HG03135 (cell line): ENCODE data around the gene CACNB4.
"Not testable (repeated sequence)": the region's sequence is repeated elsewhere in the genome, so short reads cannot be mapped to it uniquely, and the experiment has no call there.

ENCODE experiments used
- ATAC-seq: cut with Tn5 transposase; IDR thresholded peaks from one replicate; pipeline ENCODE4 v1.9.1; 2021; ENCODE audit warnings: mild to moderate bottlenecking, moderate library complexity; ENCODE audit not compliant: unreplicated experiment

The CACNB4 gene

DNA sequence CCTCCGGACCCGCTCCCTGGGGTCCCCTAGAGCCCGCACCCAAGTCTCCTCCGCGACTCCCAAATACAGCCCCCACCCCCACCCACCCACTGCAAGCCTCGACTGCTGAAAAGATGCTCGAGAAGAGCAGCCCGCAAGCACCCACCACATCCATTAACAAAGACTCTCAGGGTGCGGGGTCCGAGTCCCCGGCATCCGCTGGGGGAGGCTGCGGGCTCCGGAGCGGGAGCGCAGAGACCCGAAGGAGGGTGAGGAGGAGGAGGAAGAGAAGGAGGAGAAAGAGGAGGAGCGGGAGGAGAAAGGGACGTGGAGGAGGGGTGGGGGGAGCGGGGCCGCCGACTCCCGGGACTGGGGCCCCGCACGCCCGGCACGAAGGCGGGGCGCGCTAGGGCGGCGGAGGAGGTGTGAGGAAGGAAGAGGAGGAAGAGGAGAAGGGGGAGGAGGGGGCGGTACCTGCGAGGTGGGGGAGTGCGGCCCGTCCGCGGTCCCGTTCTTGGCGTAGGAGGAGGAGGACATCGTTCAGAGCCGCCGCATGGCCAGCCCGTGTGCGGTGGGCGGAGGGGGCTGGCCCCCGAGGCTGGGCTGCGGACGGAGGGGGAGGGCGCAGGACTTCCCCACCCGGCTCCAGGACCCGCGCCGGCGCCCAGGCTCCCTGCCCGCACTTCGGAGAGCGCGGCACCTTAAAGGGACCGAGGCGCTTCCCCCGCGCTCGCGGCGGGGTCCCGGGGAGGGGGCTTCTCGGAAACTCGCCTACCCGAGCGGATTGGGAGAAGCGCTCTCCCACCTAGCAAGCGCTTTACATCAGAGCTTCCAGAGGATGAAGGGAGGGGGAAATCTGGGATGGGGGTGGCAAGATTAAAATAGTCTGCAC, at the start of gene CACNB4:
CACNB4 (minus strand) TSS at position 549 of the 871 bp plus-strand sequence.
- no peak for ATAC-seq

DNA sequence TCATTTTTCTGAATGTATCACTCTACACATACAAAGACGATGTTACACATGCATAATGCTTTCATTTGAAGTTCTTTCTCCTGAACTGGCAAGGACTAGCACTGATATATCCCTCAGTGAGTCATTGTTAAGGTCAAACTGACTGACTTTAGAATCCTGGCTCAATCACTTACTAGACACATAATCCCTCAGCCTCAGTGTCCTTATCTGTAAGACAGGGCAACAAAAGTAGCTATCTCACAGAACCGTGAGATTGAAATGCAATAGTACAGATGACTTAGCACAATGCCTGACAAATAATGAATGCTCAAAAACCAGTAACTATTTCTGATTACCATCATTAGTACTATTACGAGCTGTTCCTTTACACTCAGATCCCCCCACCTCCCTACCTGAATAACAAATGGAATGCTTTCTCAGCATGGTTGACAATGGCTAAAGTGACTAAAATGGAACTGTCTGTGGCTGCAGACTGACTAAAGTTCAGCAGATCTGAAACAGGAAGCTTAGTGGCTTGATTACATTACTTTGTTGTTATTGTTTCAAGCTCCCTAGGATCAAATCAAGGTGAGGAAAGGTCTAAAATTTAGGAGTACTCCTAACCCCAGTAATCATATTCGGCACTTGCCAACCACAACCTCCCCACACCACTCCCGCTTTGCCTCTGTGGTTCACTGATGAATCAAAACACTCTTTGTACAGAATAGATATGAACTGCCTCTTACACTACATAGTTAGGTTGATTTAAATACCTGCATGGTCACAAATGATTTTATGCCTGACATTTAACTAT, 35.8 kb upstream of the CACNB4 start:
- peak; percentile 62 for ATAC-seq

DNA sequence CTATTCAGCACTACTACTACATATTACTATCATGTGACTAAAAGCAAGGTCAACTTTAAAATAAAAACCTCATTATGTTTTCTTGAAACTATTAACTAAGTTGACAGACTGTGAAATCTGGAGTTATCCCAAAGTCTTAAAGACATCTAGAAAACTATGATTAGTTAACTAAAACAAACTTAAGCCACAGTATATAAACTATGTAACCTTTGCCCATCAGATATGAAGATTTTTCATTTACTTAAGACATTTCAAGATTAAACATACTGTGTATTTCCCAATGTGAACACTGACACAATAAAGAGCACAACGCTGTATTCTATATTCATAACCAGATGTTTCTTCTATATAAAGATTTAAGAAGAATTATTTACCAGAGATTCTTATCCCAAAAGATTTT, 33.5 kb upstream of the CACNB4 start:
- ATAC-seq: no peak

DNA sequence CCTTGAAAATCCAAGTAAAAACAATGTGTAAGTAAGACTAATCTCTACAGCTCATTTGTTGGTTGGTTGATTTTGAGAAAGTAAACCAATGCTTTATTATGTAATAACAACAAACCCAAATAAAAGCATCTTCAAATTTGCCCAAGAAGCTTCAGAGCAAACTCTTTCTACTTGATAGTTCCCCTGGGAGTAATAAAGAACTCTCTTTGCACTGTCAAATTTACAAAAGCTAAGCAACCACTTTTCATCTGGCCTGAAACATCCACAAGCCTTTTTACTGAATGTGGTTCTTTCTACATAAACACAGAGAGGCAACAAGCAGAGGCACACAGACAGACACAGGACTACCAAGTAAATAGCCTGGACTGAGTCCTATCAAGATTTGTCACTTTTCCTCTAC, 28.8 kb upstream of the CACNB4 start:
- ATAC-seq: no peak

DNA sequence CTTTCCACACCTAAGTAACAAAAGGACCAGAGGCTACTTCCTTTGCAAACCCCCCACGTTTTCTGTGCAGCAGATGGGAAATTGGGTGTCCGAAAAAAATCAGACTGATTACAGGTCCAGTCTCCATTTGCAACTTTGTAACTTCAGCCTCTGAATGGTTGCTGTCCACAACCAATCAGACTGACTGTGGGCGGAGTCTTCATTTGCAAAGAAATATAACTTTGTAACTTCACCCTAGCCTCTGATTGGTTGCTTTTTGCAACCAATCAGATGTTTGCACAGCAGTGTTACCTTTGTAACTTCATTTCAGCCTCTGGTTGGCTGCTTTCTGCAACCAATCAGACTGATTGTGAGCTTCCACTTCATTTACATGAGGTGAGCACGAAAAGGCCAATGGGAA, 27.8 kb upstream of the CACNB4 start:
- no peak for ATAC-seq

DNA sequence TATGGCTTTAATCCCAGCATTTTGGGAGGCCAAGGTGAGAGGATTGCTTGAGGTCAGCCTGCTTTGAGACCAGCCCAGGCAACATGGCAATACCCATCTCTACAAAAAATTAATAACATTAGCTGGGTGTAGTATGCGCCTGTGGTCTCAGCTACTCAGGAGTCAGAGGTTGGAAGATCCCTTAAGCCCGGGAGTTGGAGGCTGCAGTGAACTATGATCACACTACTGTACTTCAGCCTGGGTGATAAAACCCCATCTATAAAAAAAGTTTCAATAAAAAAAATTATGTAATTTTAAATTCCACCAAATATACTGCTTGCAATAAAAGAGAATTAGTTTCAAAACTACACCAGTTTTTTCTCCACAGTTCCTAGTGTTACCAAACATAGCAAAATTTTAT, 23.3 kb upstream of the CACNB4 start:
- ATAC-seq: no peak

DNA sequence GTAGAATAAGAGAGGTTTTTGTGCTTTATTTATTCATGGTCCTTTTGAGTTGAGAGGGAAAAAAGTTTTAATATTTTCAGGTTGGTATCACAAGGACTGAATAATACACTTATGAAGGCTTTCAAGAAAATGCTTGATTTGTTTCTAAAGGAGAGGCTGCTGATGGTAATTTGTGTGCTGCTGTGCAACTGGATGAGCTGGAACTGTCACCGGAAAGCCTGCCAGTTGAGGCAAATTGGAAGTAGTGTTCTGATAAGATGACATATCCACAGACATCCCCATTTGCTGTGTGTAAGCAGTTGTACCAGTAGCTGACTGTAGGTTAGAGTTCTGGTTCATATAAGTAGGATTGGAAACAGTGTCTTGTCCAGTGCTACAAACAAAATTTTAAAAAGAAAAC, 21.6 kb upstream of the CACNB4 start:
- no peak for ATAC-seq

DNA sequence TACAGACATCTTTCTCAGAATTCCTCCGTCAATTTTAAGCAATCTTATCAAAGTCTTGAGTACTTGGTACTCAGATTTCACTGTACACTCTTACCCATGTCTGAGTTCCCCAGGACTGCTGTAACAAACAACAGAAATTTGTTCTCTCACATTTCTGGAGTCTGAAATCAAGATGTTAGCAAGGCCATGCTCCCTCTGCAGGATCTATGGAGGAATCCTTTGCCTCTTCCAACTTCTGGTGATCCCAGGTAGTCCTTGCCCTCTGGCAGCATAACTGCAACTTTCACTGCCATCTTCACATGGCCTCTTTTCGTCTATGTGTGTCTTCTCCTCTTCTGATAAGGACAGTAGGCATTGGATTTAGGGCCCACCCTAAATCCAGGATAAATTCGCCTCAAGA, 17.1 kb upstream of the CACNB4 start:
- ATAC-seq: no peak

DNA sequence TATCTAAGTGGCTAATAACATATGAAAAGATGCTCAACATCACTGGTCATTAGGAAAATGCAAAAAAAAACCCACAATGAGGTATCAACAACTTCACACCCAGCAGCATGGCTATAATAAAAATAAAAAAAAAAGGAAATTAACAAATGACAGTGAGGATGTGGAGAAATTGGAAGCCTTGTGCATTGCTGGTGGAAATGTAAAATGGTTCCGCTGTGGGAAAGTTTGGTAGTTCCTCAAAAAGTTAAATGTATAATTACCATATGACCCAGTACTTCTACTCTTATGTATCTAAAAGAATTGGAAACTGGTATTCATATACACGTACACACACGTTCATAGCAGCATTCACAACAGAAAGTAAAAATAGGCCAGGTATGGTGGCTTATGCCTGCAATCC, 15.5 kb upstream of the CACNB4 start:
- no peak for ATAC-seq

DNA sequence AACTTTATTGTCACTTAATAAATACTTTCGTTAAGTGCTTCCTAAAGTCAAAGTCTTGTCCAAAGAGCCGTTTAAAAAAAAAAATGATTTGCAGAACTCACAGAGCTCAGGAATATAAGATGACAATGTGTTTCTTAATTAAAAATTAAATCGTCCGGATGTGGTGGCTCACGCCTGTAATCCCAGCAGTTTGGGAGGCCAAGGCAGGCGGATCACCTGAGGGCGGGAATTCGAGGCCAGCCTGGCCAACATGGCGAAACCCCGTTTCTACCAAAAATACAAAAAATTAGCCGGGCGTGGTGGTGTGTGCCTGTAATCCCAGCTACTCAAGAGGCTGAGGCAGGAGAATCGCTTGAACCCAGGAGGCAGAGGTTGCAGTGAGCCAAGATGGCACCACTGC, 8.3 kb upstream of the CACNB4 start:
- ATAC-seq: not testable (repeated sequence)

DNA sequence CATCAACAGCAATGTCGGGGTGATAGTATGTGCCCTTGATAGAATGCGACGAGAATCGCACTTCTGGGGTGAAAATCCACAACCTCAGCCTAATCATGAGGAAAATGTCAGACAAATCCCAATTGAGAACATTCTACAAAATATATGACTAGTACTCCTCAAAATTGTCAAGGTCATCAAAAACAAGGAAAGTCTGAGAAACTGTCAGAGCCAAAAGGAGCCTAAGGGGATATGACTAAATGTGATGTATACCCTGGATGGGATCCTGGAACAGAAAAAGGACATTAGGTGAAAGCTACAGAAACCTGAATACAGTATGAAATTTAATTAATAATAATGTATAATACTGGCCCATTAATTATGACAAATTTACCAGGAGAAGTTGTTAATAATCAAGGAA, 7.6 kb upstream of the CACNB4 start:
- ATAC-seq: no peak

DNA sequence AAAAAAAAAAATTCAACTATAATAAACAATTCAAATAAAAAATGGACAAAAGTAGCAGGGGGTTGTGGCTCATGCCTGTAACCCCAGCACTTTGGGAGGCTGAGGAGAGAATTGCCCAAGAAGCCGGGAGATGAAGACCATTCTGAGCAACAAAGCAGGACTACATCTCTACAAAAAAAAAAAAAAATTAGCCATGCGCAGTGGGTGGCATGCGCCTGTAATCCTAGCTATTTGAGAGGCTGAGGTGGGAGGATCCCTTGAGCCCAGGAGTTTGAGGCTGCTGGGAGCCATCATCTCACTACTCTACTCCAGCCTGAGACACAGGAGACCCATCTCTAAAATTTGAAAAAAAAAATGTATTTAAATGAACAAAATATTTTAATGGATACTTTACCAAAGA, 4.4 kb upstream of the CACNB4 start:
- ATAC-seq: no peak

DNA sequence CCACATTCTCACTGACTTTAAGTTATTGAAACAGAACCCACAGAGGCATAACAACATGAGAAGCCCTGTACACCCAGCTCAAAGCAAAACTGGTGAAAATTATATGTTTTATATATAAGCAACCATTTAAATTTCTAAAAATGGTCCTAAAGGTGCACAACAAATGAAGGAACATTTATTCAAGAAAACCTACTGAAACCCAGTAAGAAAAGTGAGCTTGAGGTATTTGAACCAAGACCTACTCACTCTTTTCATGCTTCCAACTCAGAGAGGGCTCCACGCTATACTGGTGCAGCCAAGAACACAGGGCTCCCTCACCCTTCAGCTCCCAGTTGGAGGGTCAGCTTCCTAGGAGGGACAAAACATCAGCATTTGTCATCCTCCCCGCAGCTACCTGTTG, 2.1 kb upstream of the CACNB4 start:
- no peak for ATAC-seq

DNA sequence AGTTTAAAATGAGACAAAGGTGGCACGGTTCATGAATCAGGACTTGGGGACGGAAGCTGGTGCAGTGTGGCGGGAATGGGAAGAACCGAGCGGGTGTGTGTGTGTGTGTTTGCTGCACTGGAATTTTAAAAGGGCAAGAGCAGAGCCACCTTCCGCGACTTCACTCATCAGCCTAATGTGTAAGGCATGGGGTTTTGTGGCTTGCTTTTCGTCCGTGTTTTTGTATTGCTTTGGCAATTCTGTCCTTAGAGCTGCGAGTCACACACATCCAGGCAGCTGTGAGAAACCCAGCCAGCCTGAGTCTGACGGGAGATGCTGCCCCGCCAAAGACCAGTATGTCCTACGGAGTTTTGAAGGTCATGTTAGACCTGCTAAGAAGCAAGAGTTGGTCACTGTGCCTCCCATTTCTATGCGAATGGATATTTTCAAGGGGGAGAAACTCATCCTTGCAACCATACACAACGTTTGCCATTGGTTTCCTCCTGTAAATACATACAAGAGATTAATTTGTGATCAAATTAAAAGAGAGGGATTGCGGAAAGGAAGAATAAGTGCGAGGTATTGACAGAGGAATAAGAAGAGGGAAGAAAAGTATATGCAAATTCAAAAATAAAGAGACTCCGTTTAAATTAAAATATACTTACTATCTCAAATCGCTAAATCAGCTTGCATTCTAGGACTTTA, 665 bp upstream of the CACNB4 start:
- ATAC-seq: no peak

DNA sequence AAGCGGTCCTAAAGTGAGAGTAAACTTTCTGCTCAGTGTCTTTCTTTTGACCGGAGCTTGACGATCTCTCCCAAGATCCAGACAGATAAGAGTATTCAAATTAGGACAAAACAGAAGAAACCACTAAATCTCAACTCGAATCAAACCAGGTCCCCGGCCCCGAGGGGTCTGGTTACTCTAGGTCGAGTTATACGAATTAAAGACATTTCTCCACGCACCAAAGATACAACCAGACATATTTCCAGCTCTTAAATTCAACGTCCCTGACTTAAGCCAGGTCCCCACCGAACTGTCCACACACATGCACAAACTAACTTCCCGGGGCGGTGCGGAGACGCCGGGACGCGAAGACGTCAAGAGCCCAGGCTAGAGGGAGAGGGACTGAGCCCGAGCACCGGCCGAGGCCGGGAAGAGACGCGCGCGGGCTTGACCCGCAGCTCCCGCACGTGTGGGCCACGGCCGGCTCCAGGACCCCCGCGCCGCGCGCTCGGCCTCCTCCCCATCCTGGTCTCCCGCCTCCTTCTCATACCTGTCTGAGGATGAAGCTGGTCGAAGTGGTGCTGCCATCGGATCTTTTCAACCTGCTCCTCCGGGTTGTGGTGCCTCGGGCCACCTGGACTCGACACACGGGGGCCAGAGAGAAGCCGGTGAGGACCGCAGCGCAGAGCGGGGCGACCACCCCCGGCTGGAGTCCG, 896 bp downstream of the CACNB4 start:
- ATAC-seq: no peak

DNA sequence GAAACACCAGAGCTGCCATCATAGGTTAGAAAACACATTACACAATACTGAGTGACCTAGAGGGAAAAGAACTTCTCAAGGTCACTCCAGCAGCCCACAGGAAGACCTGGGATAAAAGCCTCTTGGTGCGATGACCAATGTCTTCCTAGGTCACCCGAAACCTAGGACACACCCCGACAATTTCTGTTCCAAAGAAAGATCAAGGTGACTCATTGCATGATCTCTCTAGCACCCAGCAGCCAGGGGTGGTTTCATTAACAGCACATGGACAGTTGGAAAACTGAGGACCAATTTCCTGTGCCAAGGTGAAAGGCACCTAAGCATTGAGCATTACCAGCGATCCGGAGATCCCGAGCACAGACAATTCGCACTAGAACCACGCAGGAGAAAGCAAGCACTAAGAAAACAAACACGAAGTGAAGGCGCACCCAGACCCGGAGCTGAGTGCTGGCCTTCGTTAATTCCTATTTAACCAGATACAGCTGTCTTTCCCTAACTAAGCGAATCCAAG, 1.5 kb downstream of the CACNB4 start:
- no peak for ATAC-seq

DNA sequence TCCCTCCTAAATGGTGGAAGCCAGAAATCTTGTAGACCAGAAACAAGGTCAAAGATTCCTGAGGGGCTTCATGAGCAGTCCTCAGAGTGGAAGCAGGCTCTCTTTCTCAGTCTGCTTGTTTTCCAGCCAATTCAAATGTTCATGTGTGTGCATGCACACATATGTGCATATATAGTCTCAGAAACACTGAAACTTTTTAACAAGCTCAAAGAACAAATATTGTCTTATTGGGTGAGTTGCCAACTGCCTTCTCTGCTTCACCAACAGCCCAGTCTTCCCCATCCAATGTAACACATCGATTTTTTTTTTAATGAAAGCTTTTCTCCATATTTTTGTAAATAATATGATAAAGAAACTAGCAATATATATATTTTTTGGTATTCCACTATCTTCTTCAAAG, 3.7 kb downstream of the CACNB4 start:
- no peak for ATAC-seq

DNA sequence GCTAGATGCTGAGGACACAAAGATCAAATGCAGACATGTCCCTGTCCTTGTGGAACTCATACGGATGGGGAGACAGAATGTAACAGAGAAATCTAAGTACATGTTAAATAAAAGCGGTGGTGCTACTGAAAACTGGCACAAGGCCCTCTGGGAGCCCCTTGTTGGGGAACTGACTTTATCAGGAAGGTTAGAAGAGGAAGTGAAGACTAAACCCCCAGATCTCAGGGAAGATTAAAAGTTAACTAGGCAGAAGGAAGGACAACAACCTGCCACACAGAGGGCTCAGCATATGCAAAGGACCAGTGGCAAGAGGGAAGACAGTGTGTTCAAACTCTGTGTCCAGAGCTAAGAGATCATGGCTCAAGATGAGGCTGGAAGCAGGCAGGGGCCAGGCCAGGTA, 4.8 kb downstream of the CACNB4 start:
- ATAC-seq: no peak

DNA sequence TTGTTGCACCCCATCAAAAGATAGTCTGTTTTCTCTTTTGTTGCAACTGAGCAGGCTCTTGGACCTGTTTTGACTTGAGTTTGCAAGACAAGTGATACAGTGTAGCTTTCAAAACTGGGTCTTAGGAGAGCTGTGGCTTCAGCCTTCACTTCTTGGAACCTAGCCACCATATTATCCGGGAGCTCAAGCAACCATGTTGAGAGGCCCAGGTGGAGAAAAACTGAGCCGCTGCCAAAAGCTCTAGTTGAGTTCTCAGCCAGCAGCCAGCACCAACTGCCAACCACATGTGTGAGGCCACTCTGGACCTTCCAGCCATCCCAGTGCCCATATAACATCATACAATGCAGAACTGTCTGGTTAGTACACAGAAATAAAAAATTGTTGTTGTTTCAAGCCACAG, 5.4 kb downstream of the CACNB4 start:
- no peak for ATAC-seq

DNA sequence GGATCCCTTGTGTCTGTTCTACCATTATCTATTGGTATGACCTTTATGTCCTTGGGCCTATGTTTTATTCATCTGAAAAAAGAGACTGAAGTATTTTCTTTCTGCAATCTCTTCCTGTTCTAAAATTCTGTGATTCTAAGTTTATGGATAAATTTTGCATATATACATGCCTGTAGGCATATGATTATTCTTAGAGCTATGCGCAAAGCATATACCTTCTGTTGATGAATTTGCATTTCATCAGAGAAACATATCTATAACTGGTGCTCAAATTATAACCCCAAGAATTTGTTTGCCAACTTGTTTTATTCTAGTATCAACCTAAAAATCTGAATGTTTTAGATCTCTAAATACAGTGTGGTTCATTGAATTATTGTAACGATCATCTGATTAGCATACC, 6.7 kb downstream of the CACNB4 start:
- ATAC-seq: no peak

DNA sequence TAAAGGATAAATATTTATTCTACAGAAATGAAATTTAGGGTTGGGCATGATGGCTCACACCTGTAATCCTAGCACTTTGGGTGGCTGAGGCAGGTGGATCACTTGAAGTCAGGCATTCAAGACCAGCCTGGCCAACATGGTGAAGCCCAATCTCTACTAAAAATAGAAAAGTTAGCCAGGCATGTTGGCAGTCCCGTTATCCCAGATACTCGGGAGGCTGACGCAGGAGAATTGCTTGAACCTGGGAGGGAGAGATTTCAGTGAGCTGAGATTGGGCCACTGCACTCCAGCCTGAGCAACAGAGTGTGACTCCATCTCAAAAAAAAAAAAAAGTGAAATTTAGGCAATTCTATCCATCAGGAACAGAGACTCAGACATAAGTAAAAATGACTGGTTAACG, 8.1 kb downstream of the CACNB4 start:
- not testable (repeated sequence) for ATAC-seq
